HUES6 (cell line): ENCODE results near the gene HTR7.

Source experiments
- H3K27ac ChIP-seq: 2 replicates; pipeline ENCODE4 v1.7.0; 2013; ENCODE audit warnings: low read depth, mild to moderate bottlenecking, low read length, inconsistent platforms
- H3K27me3 ChIP-seq: 2 replicates; pipeline ENCODE4 v1.6.1; 2013; ENCODE audit warnings: low read length; ENCODE audit not compliant: control insufficient read depth, insufficient read depth
- H3K36me3 ChIP-seq: 2 replicates; pipeline ENCODE4 v1.6.1; 2013; ENCODE audit warnings: low read length; ENCODE audit not compliant: control insufficient read depth, insufficient read depth
- H3K4me1 ChIP-seq: 2 replicates; pipeline ENCODE4 v1.6.1; 2013; ENCODE audit warnings: low read length; ENCODE audit not compliant: control insufficient read depth, insufficient read depth
- H3K4me3 ChIP-seq: 2 replicates; pipeline ENCODE4 v1.5.1; 2013; ENCODE audit warnings: low read depth, low read length
- H3K9ac ChIP-seq: one replicate; pipeline ENCODE4 v1.6.1; 2013; ENCODE audit warnings: mild to moderate bottlenecking, low read length
- H3K9me3 ChIP-seq: 2 replicates; pipeline ENCODE4 v1.6.1; 2013; ENCODE audit warnings: low read depth, low read length; ENCODE audit not compliant: control insufficient read depth, insufficient read depth

Gene HTR7

DNA sequence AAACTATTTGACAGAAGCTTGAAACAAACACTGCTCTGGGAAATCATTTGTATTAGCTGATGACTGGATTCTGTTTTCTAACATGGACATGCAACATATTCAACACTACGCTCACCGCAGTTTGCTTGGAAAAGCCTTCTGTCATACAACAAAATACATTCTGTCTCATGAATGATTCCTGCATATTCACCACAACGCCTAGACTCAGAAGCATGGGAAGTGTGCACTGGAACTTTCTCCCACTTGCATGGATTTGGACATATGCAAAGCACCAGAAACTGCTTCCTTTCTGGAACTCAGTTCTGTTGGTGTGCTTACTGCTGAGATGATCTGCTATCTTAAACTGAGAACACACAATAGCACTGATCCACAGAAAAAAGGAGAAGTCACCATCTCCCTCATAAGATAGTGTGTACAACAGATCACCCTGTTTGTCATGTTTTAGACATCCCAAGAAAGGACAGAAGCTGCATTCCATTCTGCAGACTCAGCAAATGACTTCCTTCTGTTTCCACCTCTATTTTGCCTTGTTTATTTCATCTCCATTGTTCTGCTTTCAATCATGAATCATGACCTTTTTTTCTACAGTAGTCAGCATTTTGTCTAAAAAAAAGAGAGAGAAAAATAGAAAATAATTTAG, 115.8 kb downstream of the HTR7 start:
- no peaks in the 10 kb centered on the region for H3K9me3 ChIP-seq
- peaks cover 5% of the 10 kb centered on the region; the same call in 1 of the 2 replicates for H3K36me3 ChIP-seq
- H3K4me3 ChIP-seq, result no peak overlapping the region
- H3K27ac ChIP-seq, result no peak overlapping the region
- no peaks in the 10 kb centered on the region for H3K4me1 ChIP-seq
- H3K27me3 ChIP-seq, result no peaks in the 10 kb centered on the region
- H3K9ac ChIP-seq, result no peak overlapping the region

DNA sequence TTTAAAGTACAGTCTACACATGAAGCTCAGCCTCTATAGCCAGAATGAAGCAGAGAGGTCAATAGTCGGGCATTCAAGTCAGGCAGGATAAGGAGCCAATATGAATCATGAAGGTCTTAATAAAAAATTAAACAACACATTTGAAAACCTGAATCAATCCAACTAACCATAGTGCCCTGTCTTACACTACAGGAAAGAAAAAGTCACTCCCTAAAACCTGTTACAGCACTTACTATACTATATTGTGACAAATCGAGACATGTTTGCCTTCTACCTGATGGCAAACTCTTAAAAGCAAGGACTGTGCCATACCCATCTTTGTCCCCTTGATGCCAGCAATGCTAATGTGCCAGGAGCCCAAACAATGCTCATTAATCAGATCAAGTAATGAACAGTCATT, 117.6 kb downstream of the HTR7 start:
- Histone ChIP-seq H3K4me3 (no peak overlapping the region), H3K9me3 (no peaks in the 10 kb centered on the region), H3K27me3 (no peaks in the 10 kb centered on the region), H3K4me1 (no peaks in the 10 kb centered on the region), H3K36me3 (peaks cover 5% of the 10 kb centered on the region; the same call in 1 of the 2 replicates), H3K27ac (no peak overlapping the region), H3K9ac (no peak overlapping the region)

- H3K9ac ChIP-seq, result no peak overlapping the region
- no peaks in the 10 kb centered on the region for H3K27me3 ChIP-seq
- no peaks in the 10 kb centered on the region for H3K9me3 ChIP-seq
- H3K36me3 ChIP-seq, result peaks cover 5% of the 10 kb centered on the region; the same call in 1 of the 2 replicates
- no peak overlapping the region for H3K4me3 ChIP-seq
- H3K4me1 ChIP-seq, result 0 out of 2 replicates have a peak, but pooled peaks cover 4% of the 10 kb centered on the region
- no peak overlapping the region for H3K27ac ChIP-seq
Observed at GRCh38 chr10:90738885-90739284, 119.0 kb downstream of the HTR7 start.

DNA sequence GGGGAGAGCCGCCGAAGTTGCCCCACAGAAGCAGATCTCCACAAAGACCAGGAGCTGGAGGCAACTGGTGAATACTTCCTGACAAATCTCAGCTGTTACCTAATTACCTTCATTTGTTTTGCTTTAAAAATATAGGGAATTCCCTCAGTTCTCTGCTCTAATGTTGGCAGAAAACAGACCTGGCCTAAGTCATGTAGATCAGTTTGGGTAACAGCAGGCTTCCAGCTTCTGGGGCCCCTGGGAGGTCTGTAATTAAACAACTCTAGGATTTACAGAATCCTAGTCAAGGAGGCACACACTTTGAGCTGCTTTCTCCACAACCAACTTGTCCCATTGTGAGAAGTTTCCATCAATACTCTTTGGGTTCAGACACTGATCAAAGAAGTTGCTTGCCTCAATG, 123.4 kb downstream of the HTR7 start:
- 0 out of 2 replicates have a peak, but pooled peaks cover 4% of the 10 kb centered on the region for H3K4me1 ChIP-seq
- H3K4me3 ChIP-seq, result no peak overlapping the region

DNA sequence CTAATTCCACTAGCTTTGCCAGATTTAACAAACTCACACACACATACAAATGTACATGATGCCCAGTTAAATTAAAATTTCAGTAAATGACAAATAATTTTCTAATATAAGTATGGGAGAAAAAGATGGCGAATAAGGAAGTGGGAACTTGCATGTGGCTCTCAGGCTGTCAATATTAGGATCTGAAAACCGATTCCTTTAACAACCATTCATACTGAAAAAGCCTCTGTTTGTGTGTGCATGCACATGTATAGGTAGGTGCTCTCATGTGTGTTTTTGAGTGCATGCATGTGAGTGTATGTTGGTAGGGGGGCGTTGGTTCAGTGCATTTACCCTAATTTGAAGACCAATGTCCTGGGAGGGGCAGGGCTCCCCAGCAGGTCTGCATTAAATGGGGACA, 125.3 kb downstream of the HTR7 start:
- Histone ChIP-seq H3K9ac (no peak overlapping the region), H3K27ac (no peak overlapping the region), H3K4me1 (0 out of 2 replicates have a peak, but pooled peaks cover 4% of the 10 kb centered on the region), H3K4me3 (no peak overlapping the region), H3K36me3 (no peaks in the 10 kb centered on the region), H3K27me3 (no peaks in the 10 kb centered on the region), H3K9me3 (no peaks in the 10 kb centered on the region)

More for the DNA sequence above, 123.4 kb downstream of the HTR7 start:
- Histone ChIP-seq H3K9me3 (no peaks in the 10 kb centered on the region), H3K9ac (no peak overlapping the region), H3K27me3 (no peaks in the 10 kb centered on the region), H3K36me3 (no peaks in the 10 kb centered on the region), H3K27ac (no peak overlapping the region)

DNA sequence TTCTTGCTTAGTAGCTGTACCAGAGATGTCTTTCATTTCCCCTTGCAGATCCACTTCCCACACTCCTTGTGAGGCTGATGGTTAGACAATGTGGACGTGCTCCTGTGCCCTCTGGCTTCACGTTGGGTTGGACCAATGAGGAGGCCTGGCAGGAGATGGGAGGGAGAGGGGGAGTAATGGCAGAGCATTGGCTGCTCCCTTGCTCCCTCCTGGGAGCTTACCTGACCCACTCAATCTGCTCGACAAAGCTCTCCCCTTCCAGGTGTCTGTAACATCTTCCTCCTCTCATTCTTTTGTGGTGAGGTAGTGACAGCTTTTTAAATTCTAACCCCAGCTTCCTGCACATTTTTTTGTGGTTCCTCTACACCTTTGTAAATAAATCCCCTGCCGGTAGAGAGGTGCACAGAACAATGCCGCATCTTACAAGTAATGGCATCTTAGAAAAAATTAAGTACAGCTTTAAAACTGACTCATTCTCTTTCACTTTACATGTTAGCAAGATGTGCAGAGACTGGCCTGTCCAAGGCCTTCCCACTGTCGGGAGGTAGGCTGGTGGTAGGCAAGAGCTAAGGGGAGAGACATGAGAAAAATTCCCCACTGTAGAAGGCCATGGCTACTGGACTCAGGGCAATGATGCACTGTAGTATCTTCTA, 134.3 kb downstream of the HTR7 start:
- no peak overlapping the region for H3K9ac ChIP-seq
- no peaks in the 10 kb centered on the region for H3K36me3 ChIP-seq
- no peaks in the 10 kb centered on the region for H3K27me3 ChIP-seq
- no peak overlapping the region for H3K27ac ChIP-seq
- no peak overlapping the region for H3K4me3 ChIP-seq
- no peaks in the 10 kb centered on the region for H3K9me3 ChIP-seq
- H3K4me1 ChIP-seq, result peaks cover 17% of the 10 kb centered on the region

DNA sequence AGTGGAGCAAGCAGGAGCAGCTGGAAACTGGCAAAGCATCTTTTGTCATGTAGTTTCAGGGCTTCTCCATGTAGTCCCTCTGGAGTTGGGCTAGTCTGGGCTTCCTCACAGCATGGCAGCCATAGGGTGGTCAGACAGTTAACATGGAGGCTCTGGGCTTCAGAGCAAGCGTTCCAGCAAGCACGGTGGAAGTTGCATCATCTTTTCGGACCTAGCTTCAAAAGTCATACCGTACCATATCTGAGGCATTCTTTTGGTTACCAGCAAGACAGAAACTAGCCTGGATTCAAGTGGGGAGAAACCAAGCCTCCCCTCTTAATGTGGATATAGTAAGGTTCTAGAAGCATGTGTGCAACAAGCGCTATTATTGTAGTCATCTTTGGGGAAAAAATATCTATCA, 135.0 kb downstream of the HTR7 start:
- H3K9ac ChIP-seq, result no peak overlapping the region
- H3K9me3 ChIP-seq, result no peaks in the 10 kb centered on the region
- no peak overlapping the region for H3K27ac ChIP-seq
- H3K4me3 ChIP-seq, result no peak overlapping the region
- no peaks in the 10 kb centered on the region for H3K27me3 ChIP-seq
- H3K4me1 ChIP-seq, result peaks cover 17% of the 10 kb centered on the region
- H3K36me3 ChIP-seq, result no peaks in the 10 kb centered on the region

DNA sequence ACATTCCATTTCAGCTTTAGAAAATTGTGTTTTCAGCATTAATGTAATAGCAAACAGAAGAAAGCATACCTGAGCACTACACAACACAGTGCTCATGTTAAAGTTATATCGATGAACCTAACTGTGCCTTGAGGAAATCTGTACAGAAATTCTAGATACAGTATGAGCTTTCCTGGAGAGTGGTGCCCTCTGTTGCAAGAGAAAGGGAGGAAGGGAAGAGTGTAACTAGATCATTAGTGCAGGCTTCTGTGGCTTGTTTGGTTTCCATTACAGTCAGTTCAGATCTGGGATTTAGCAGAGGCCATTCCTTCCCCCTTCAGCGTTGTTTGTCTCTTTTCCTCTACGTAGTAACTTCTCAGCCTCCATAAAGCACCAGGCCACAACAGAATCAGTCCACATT, 139.7 kb downstream of the HTR7 start:
- Histone ChIP-seq H3K27ac (no peak overlapping the region), H3K9me3 (no peaks in the 10 kb centered on the region), H3K4me1 (no peaks in the 10 kb centered on the region), H3K9ac (no peak overlapping the region), H3K27me3 (no peaks in the 10 kb centered on the region), H3K4me3 (no peak overlapping the region), H3K36me3 (no peaks in the 10 kb centered on the region)

GRCh38 chr10:90712529-90712928, 145.3 kb downstream of the HTR7 start:
- Histone ChIP-seq H3K9me3 (no peaks in the 10 kb centered on the region), H3K27ac (no peak overlapping the region), H3K36me3 (no peaks in the 10 kb centered on the region), H3K27me3 (no peaks in the 10 kb centered on the region), H3K4me1 (no peaks in the 10 kb centered on the region), H3K9ac (no peak overlapping the region), H3K4me3 (no peak overlapping the region)

- Histone ChIP-seq H3K4me3 (no peak overlapping the region), H3K4me1 (no peaks in the 10 kb centered on the region), H3K27ac (no peak overlapping the region), H3K9ac (no peak overlapping the region), H3K36me3 (no peaks in the 10 kb centered on the region), H3K9me3 (no peaks in the 10 kb centered on the region), H3K27me3 (no peaks in the 10 kb centered on the region)
Observed at GRCh38 chr10:90709727-90710126, 148.1 kb downstream of the HTR7 start.

DNA sequence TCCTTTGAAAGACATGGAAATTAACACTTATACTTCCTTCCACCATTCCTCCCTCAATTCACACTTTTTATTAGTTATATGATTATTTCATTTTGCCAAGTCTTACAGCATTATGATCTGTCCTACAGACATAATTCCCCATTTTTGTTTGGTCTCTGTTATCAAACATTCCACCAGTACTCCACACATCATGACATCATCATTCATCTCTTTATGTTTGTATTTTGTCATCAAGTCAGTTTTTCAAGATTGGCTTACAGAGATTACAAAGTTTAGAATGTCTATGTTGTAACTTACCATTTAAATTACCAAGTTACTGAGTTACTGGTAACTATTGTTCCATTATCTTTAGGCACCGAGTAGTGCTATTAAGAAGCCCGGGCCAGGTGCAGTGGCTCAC, 150.2 kb downstream of the HTR7 start:
- Histone ChIP-seq H3K4me1 (no peaks in the 10 kb centered on the region), H3K27ac (no peak overlapping the region), H3K36me3 (no peaks in the 10 kb centered on the region), H3K27me3 (no peaks in the 10 kb centered on the region), H3K9ac (no peak overlapping the region), H3K4me3 (no peak overlapping the region), H3K9me3 (no peaks in the 10 kb centered on the region)
